ENCODE results near the gene STPG4. TPM values are rescaled to one million over a fixed set of nuclear protein-coding genes. Genes with fewer than 3 reads are reported as not detected.
"Not testable (repeated sequence)": the region's sequence is repeated elsewhere in the genome, so short reads cannot be mapped to it uniquely, and the experiment has no call there.

Gene STPG4
- total RNA-seq, 1 experiment from 2014 or later: 0.13 TPM

GRCh38 chr2:47169784-47170183 lies 14.7 kb upstream of the STPG4 start:
- H3T11ph ChIP-seq (ENCODE audit: low read length): no peak overlapping the region
- WGBS (ENCODE audit: extremely low coverage, insufficient read length, low lambda C conversion rate): no CpG with 5 or more reads among the region's 2 CpGs
- no peak overlapping the region for H3K27ac ChIP-seq (ENCODE audit: insufficient read length, low read depth, low read length)
- Mint-ChIP-seq H3K36me3 (ENCODE audit: insufficient read depth in 1 of 3, low read depth in 3 of 3) (peaks cover 13 to 49% (median 45%) of the 10 kb centered on the region in 3 experiments; a peak in 6 of 7 replicates), H3K4me1 (peaks cover 41 to 43% of the 10 kb centered on the region in 2 experiments), H3K9me3 (no peaks in the 10 kb centered on the region), H3K27me3 (ENCODE audit: low read depth) (no peaks in the 10 kb centered on the region), H3K4me3 (no peak overlapping the region), H3K27ac (peak overlapping the region in 1 of 3 experiments; percentile 29; a peak in 1 of 7 replicates)
- H4K91ac ChIP-seq (ENCODE audit: insufficient read length, low read depth, low read length): no peak overlapping the region
- no peak overlapping the region for H3K9ac ChIP-seq (ENCODE audit: extremely low read depth, insufficient read length, low read length)
- no peak overlapping the region for H2BK120ac ChIP-seq (ENCODE audit: low read depth, low read length, poor library complexity, severe bottlenecking)
- no peak overlapping the region for H3K56ac ChIP-seq (ENCODE audit: insufficient read length, low read depth, low read length)
- no peaks in the 10 kb centered on the region for H3K27me3 ChIP-seq (ENCODE audit: insufficient read depth, low read length)
- no peak overlapping the region for H2AK5ac ChIP-seq (ENCODE audit: insufficient read length, low read length)
- H3K14ac ChIP-seq (ENCODE audit: insufficient read depth, low read length): no peak overlapping the region
- TF ChIP-seq, protein P1, sequence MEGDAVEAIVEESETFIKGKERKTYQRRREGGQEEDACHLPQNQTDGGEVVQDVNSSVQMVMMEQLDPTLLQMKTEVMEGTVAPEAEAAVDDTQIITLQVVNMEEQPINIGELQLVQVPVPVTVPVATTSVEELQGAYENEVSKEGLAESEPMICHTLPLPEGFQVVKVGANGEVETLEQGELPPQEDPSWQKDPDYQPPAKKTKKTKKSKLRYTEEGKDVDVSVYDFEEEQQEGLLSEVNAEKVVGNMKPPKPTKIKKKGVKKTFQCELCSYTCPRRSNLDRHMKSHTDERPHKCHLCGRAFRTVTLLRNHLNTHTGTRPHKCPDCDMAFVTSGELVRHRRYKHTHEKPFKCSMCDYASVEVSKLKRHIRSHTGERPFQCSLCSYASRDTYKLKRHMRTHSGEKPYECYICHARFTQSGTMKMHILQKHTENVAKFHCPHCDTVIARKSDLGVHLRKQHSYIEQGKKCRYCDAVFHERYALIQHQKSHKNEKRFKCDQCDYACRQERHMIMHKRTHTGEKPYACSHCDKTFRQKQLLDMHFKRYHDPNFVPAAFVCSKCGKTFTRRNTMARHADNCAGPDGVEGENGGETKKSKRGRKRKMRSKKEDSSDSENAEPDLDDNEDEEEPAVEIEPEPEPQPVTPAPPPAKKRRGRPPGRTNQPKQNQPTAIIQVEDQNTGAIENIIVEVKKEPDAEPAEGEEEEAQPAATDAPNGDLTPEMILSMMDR (conservative IDR thresholded peaks at IDR 0.05): no peak
- H3K4me2 ChIP-seq (ENCODE audit: insufficient read depth, insufficient read length, low read length): no peak overlapping the region
- H2BK5ac ChIP-seq (ENCODE audit: insufficient read length, low read length): no peak overlapping the region
- no peaks in the 10 kb centered on the region for H4K20me1 ChIP-seq (ENCODE audit: control insufficient read depth, insufficient read depth, insufficient read length)
- no peak overlapping the region for H3K4ac ChIP-seq (ENCODE audit: low read depth, low read length)
- H3K23me2 ChIP-seq (ENCODE audit: insufficient read length, low read depth, low read length, poor library complexity, severe bottlenecking): peaks cover 2% of the 10 kb centered on the region
- H2AFZ ChIP-seq (ENCODE audit: low read length): no peak overlapping the region
- H3K23ac ChIP-seq (ENCODE audit: insufficient read length, low read depth, low read length): no peak overlapping the region
- no peak for DNase-seq
- peaks cover 5% of the 10 kb centered on the region; the same call in 1 of the 2 replicates for H3K4me1 ChIP-seq (ENCODE audit: insufficient read depth, low read length)
- no peak overlapping the region for H2BK20ac ChIP-seq (ENCODE audit: low read depth, low read length, poor library complexity, severe bottlenecking)
- H3K79me1 ChIP-seq (ENCODE audit: insufficient read depth, low read depth, low read length, poor library complexity, severe bottlenecking): no peaks in the 10 kb centered on the region
- peaks cover 53% of the 10 kb centered on the region; the same call in 1 of the 2 replicates for H3K79me2 ChIP-seq (ENCODE audit: insufficient read depth, low read length)
- no peak overlapping the region for H2BK15ac ChIP-seq (ENCODE audit: low read depth, low read length)
- no peaks in the 10 kb centered on the region for H3K9me3 ChIP-seq (ENCODE audit: control insufficient read depth, low read depth, low read length)
- H3K18ac ChIP-seq (ENCODE audit: insufficient read length, low read depth, low read length): no peak overlapping the region
- no peak overlapping the region for H4K8ac ChIP-seq (replicated peaks; ENCODE audit: insufficient read length, low read depth, low read length)
- H2BK12ac ChIP-seq (ENCODE audit: insufficient read length, low read depth, low read length): no peak overlapping the region
- H4K5ac ChIP-seq (ENCODE audit: insufficient read length, low read depth, low read length): no peak overlapping the region

DNA sequence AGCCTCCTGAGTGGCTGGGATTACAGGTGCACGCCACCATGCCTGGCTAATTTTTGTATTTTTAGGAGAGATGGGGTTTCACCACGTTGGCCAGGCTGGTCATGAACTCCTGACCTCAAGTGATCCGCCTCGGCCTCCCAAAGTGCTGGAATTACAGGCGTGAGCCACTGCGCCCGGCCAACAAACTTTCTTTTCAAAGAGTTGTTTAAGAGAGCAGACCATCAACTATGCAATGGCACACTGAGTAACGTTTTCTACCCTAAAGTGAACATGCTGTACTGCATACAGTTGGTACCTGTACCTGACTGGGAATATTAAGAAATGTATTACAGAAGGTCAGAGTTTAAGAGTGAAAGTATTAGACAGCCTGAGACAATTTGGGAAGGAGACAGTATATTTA lies 13.8 kb upstream of the STPG4 start:
- not testable (repeated sequence) for H4K91ac ChIP-seq (ENCODE audit: insufficient read length, low read depth, low read length); H3K23me2 ChIP-seq (ENCODE audit: insufficient read length, low read depth, low read length, poor library complexity, severe bottlenecking); H3K9me3 Mint-ChIP-seq; H2AFZ ChIP-seq (ENCODE audit: low read length); H3K9me3 ChIP-seq (ENCODE audit: control insufficient read depth, low read depth, low read length); H2BK15ac ChIP-seq (ENCODE audit: low read depth, low read length); H3K4me2 ChIP-seq (ENCODE audit: insufficient read depth, insufficient read length, low read length); H3K4me1 ChIP-seq (ENCODE audit: insufficient read depth, low read length); H2AK5ac ChIP-seq (ENCODE audit: insufficient read length, low read length); H4K8ac ChIP-seq (replicated peaks; ENCODE audit: insufficient read length, low read depth, low read length); H2BK5ac ChIP-seq (ENCODE audit: insufficient read length, low read length); H3K14ac ChIP-seq (ENCODE audit: insufficient read depth, low read length); H3K27ac ChIP-seq (ENCODE audit: insufficient read length, low read depth, low read length); H3K27me3 Mint-ChIP-seq (ENCODE audit: low read depth); H4K5ac ChIP-seq (ENCODE audit: insufficient read length, low read depth, low read length); H3K79me1 ChIP-seq (ENCODE audit: insufficient read depth, low read depth, low read length, poor library complexity, severe bottlenecking); H3K9ac ChIP-seq (ENCODE audit: extremely low read depth, insufficient read length, low read length); H3K4me3 Mint-ChIP-seq; H3K4ac ChIP-seq (ENCODE audit: low read depth, low read length); H3K18ac ChIP-seq (ENCODE audit: insufficient read length, low read depth, low read length); DNase-seq; H3K56ac ChIP-seq (ENCODE audit: insufficient read length, low read depth, low read length); H2BK120ac ChIP-seq (ENCODE audit: low read depth, low read length, poor library complexity, severe bottlenecking); H3K23ac ChIP-seq (ENCODE audit: insufficient read length, low read depth, low read length); H2BK12ac ChIP-seq (ENCODE audit: insufficient read length, low read depth, low read length); H3T11ph ChIP-seq (ENCODE audit: low read length); H4K20me1 ChIP-seq (ENCODE audit: control insufficient read depth, insufficient read depth, insufficient read length); H3K27me3 ChIP-seq (ENCODE audit: insufficient read depth, low read length); H2BK20ac ChIP-seq (ENCODE audit: low read depth, low read length, poor library complexity, severe bottlenecking)
- 0 out of 7 replicates have a peak overlapping the region, but pooled peaks of 1 of the 3 experiments have one; percentile 32 for H3K27ac Mint-ChIP-seq
- WGBS (ENCODE audit: extremely low coverage, insufficient read length, low lambda C conversion rate): no CpG with 5 or more reads among the region's 8 CpGs
- peaks cover 17 to 54% (median 47%) of the 10 kb centered on the region in 3 experiments for H3K36me3 Mint-ChIP-seq (ENCODE audit: insufficient read depth in 1 of 3, low read depth in 3 of 3)
- peaks cover 33 to 35% of the 10 kb centered on the region in 2 experiments for H3K4me1 Mint-ChIP-seq
- peaks cover 47% of the 10 kb centered on the region; the same call in 1 of the 2 replicates for H3K79me2 ChIP-seq (ENCODE audit: insufficient read depth, low read length)
